GM12872 (cell line): ENCODE results near the gene SLC22A7.

Source experiments
- TF ChIP-seq, protein P1 (sequence below): IDR thresholded peaks from 3 replicates; pipeline ENCODE4 v1.5.1; 2011; ENCODE audit warnings: low read depth, mild to moderate bottlenecking, low read length, moderate library complexity; ENCODE audit not compliant: insufficient read depth

Gene SLC22A7

DNA sequence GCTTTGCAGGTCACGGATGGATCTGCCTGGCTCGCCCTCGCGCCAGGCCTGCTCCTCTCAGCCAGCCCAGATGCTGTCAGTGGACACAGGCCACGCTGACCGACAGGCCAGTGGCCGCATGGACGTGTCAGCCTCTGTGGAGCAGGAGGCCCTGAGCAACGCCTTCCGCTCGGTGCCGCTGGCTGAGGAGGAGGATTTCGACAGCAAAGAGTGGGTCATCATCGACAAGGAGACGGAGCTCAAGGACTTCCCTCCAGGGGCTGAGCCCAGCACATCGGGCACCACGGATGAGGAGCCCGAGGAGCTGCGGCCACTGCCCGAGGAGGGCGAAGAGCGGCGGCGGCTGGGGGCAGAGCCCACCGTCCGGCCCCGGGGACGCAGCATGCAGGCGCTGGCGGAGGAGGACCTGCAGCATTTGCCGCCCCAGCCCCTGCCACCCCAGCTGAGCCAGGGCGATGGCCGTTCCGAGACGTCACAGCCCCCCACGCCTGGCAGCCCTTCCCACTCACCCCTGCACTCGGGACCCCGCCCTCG, 35.2 kb upstream of the SLC22A7 start:
- TF ChIP-seq, protein P1, sequence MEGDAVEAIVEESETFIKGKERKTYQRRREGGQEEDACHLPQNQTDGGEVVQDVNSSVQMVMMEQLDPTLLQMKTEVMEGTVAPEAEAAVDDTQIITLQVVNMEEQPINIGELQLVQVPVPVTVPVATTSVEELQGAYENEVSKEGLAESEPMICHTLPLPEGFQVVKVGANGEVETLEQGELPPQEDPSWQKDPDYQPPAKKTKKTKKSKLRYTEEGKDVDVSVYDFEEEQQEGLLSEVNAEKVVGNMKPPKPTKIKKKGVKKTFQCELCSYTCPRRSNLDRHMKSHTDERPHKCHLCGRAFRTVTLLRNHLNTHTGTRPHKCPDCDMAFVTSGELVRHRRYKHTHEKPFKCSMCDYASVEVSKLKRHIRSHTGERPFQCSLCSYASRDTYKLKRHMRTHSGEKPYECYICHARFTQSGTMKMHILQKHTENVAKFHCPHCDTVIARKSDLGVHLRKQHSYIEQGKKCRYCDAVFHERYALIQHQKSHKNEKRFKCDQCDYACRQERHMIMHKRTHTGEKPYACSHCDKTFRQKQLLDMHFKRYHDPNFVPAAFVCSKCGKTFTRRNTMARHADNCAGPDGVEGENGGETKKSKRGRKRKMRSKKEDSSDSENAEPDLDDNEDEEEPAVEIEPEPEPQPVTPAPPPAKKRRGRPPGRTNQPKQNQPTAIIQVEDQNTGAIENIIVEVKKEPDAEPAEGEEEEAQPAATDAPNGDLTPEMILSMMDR, result no peak

DNA sequence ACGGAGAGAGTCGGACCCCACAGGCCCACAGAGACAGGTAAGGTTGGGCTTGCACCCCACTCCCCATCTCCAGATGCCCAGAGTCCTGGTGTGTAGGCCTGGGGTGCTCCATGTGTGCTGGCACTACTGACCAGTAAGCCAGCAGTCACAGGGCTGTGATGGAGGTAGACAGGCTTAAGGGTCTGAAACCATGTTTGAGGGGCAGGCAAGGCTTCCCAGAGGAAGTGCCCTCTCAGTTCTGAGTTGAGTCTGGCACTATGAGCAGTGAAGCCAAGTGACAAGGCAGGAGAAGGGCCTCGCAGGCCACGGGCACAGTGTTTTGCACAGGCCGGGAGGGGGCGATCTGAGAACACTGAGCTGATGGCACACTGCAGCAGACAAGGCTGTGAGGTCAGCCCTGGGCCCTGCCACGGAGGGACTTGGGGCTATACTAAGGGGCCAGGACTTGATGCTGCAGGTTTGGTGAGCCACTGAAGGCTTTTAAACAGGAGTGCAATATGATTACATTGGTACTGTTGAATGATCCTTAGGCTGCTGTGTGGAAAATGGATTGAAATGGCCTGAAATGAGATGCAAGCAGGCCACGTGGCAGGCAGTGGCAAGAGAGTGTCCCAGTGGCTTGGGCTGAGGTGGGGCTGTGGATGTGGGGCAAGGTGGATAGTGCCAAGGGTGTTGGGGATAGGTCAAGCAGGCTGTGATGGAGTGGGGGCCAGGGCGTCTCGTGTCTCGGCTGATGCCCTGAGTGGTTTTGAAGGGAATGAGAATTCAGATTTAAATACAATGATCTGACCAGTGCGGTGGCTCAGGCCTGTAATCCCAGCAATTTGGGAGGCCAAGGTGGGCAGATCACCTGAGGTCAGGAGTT, 34.5 kb upstream of the SLC22A7 start:
- TF ChIP-seq, protein P1, result peak; percentile 96

DNA sequence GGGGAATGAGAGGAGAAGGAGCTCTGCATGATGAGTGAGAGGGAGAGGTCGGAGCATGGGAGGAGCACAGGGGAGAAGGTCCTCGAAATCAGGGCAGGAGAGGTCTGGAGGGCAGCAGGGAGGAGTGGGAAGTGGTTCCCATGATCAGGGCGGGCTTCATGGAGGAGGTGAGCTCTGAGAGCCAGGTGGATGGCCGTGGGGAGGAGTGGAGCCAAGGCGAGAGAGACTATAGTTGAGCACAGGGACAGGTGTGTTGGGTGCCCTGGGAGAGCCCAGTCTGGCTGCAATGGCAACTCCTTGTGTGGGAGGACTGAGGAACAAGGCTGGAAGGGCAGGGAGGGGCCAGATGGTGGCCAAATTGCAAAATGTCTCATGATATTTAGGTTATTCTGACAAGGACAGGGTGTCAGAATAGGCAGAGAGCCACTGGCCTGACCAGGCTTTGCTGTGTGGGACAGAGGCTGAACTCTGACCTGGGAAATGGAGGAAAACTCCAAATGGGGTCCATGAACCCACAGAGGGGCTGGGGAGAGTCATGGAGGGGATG, 33.4 kb upstream of the SLC22A7 start:
- TF ChIP-seq, protein P1, result no peak

DNA sequence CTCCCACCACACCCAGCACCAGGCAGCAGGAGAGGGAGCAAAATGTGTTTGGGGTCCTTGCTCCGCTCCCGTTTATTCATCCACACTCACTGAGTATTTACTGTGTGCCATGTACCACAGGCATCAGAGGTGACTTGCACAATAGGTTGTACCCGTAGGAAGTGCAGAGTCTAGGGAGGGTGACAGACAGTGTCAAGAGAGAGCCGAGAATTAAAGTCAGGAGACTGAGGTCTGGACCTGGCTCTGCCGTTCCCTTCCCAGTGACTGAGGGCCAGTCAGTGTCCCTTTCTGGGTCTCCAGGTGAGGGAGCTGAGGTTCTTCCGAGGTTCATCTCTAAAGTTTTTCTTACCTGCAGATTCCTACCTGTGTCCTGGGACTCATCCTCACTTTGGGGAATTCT, 32.5 kb upstream of the SLC22A7 start:
- TF ChIP-seq, protein P1, result no peak

DNA sequence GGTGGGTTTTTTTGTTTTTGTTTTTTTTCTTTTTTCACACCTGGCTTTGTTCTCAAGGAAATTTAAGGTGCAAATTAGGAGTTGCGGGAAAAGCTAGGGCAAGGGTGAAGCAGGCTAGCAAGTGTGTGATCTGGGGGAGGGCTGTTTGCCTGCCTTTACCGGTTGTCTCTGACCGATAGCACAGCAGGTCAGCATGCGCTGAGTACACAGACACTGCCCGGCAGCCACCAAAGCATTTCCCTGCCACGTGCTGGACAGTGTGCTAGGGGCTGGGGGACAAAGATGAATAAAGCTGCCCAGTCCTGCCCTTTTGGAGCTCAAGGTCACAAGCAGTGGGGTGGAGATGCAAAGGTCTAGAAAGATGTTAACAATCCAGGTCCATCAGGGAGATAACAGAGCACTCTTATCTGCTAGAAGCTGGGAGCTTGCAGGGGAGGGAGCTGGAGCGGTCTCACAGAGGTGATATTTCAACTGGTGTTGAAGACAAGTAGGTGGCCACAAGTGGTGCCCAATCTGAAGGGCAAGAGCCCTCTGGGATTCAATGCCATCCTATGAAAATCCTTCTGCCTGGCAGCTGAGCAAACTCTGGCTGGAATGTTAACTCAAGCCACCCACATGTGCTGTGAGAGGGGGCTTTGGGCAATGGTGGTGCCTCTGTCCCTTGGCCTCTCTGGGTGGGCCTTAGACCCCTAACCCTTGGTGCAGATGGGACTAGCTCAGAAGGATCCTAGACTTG, 30.3 kb upstream of the SLC22A7 start:
- TF ChIP-seq, protein P1, result no peak

DNA sequence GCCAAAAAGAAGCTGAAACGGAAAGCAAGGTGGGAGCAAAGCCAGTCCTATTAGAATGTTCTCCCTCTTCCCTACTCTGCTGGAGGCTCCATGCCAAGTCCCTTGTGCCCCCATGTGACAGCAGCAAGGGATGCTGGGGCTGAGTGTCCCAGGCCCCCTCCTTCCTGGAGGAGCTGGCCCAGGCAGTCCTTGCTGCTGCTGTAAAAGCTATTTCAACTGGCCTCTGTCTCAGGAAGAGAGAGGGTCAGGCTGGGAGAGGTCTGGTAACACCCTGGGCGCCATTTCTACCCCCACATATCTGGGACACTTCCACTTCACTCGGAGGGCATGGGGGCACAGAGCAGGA, 29.7 kb upstream of the SLC22A7 start:
- TF ChIP-seq, protein P1, result no peak

DNA sequence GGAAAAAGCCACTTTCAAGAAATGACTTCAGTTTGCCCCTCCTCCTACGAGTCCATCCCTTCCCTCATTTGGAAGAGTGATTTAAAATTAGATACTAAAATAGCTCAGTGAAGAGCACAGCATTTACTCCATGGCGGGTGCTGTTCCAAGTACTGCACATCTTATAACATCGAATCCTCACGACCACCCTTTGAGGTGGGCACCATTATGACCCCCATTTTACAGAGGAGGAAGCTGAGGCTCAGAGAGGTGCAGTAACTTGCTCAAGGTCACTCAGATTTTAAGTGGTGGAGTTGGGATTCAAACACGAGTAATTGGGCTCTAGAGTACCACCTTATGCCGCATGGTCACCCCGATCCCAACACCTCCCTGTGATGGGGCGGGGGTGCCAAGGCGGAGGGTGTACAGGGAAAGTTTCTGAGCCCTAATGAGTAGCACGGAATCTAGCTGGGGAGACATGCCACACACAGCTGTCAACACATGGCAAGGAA, 29.2 kb upstream of the SLC22A7 start:
- TF ChIP-seq, protein P1, result no peak
